IgD-negative memory B cell (primary cell): ENCODE measurements around the gene MBLAC2. TPM values are rescaled to one million over a fixed set of nuclear protein-coding genes. Genes with fewer than 3 reads are reported as not detected.

Experiments used
- H3K27ac Mint-ChIP-seq, 3 donors: one replicate each; pipeline ENCODE4 v1.8.0; 2020 to 2022; ENCODE audit warnings: mild to moderate bottlenecking in 3 of 3, mixed read lengths in 3 of 3, moderate library complexity in 1 of 3
- H3K27me3 Mint-ChIP-seq: one replicate; pipeline ENCODE4 v1.8.0; 2021; ENCODE audit warnings: mixed read lengths
- H3K36me3 Mint-ChIP-seq: one replicate; pipeline ENCODE4 v1.8.0; 2020; ENCODE audit warnings: mild to moderate bottlenecking, mixed read lengths
- H3K4me1 Mint-ChIP-seq, 3 donors: one replicate each; pipeline ENCODE4 v1.8.0; 2020 to 2022; ENCODE audit warnings: mixed read lengths in 3 of 3, mild to moderate bottlenecking in 1 of 3
- H3K4me3 Mint-ChIP-seq, 4 donors: one replicate each; pipeline ENCODE4 v1.8.0; 2020 to 2022; ENCODE audit warnings: mild to moderate bottlenecking in 4 of 4, mixed read lengths in 4 of 4, moderate library complexity in 3 of 4
- H3K9me3 Mint-ChIP-seq, 3 donors: one replicate each; pipeline ENCODE4 v1.8.0; 2020 to 2021; ENCODE audit warnings: mixed read lengths in 3 of 3, mild to moderate bottlenecking in 1 of 3
- polyA plus RNA-seq: library from polyadenylated mRNA; unstranded; fragments of 300-500 nt; fragmentation: Illumina TruSeq; gene quantifications from one replicate; pipeline ENCODE4 v1.2.3, GENCODE V29; 2021

Gene MBLAC2
- polyA plus RNA-seq, 1 donor from 2014 or later: 3.7 TPM

DNA sequence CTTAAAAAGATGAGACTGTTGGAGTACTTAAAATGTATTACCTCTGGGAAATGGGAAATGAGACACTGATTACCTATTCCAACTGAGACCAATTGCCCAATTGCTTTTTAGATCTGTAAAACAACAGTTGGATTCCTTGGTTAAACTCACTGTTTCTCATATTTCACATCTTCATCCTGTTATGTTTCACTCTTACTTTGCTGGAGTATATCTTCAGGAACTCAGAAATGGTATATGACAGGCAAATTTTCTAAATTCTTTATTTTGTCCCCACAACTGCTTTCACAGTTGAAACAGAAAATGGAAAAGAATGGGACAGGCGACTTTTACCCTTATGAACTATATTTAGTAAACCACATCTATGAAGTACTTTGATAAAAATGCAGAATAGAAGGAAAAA is 56.4 kb downstream of the MBLAC2 start:
- Mint-ChIP-seq H3K27ac (no peak overlapping the region), H3K4me3 (no peak overlapping the region), H3K27me3 (peaks cover 4% of the 10 kb centered on the region), H3K4me1 (no peaks in the 10 kb centered on the region), H3K9me3 (no peaks in the 10 kb centered on the region), H3K36me3 (peaks cover 2% of the 10 kb centered on the region)

DNA sequence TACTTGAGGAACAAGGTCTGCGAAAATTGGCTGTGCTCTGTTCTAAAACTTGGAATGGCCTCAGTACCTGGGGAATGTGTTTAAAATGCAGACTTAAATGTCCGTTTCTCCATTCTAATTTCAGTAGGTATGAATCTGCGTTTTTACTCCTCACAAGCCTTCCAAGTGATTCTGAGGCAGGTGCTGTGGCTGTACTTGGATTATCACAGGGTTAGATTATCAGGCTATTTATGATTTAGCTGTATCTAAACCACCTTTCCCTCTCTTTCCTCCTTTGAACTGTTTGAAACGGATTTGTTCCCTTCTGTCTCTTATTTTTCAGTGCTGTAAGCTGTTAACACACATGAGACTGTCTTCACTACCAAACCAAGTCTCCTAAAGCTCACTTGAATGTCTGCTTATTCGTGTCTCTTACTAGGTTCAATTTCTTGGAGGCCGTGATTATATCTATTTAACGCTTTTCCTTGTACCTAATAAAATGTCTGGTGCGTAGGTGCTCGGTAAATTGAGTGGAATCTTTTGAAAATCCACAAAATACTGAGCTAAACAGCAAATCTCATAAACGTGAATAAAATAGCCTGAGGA is 64.3 kb downstream of the MBLAC2 start:
- peaks cover 6 to 14% (median 7%) of the 10 kb centered on the region in 3 donors for H3K4me1 Mint-ChIP-seq
- peaks cover 5% of the 10 kb centered on the region for H3K36me3 Mint-ChIP-seq
- H3K27ac Mint-ChIP-seq: no peak overlapping the region
- no peaks in the 10 kb centered on the region for H3K27me3 Mint-ChIP-seq
- H3K9me3 Mint-ChIP-seq: no peaks in the 10 kb centered on the region
- no peak overlapping the region for H3K4me3 Mint-ChIP-seq

DNA sequence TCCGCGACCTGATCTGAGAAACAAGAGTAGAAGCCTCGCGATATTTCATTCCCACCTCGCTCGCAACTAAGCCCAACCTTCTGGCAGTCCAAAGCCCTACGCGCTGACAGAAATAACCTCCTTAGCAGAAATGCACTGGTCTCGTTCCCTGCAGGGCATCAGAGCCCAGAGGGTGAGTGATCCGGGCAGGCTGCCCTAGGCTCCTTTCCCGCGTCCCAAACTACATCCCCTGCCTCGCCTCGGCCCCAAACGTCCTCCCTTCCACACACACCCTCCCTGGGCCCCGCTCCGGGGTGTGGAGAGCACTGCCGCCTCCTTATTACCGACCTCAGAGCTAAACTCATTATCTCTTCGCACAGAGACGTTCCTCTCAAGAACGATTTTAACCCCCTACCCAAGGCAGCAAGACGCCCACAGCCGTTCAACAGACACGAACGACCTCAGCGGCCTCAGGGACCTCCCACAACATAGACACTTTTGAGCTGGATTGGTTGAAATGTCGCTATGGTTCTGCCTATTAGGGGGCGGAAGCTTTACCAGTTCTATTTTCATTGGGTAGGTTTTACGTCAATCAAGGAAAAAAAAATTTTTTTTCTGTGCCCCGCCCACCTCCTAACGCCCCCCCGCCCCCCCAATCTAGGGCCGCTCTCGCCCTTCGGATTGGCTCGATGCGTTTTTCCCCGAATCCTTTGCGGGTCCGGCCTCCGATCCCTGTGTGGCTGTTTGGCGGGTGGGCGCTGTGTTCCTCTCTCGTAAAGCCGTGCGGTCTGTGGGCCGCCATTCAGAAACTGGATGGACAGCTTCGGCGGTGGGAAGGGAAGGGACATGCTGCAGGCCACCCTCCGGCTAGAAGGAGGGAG is 65.0 kb downstream of the MBLAC2 start, which contains the start of gene CETN3:
CETN3 (minus strand) TSS at position 439 of the 860 bp plus-strand sequence; CDS start at position 344, 95 bp downstream.
- H3K4me1 Mint-ChIP-seq: peaks cover 7 to 18% (median 8%) of the 10 kb centered on the region in 3 donors
- no peaks in the 10 kb centered on the region for H3K9me3 Mint-ChIP-seq
- H3K4me3 Mint-ChIP-seq: no peak within 1 kb of the TSS
- H3K27me3 Mint-ChIP-seq: no peaks in the 10 kb centered on the region
- H3K36me3 Mint-ChIP-seq: peaks cover 9% of the 10 kb centered on the region
- no peak within 1 kb of the TSS for H3K27ac Mint-ChIP-seq

DNA sequence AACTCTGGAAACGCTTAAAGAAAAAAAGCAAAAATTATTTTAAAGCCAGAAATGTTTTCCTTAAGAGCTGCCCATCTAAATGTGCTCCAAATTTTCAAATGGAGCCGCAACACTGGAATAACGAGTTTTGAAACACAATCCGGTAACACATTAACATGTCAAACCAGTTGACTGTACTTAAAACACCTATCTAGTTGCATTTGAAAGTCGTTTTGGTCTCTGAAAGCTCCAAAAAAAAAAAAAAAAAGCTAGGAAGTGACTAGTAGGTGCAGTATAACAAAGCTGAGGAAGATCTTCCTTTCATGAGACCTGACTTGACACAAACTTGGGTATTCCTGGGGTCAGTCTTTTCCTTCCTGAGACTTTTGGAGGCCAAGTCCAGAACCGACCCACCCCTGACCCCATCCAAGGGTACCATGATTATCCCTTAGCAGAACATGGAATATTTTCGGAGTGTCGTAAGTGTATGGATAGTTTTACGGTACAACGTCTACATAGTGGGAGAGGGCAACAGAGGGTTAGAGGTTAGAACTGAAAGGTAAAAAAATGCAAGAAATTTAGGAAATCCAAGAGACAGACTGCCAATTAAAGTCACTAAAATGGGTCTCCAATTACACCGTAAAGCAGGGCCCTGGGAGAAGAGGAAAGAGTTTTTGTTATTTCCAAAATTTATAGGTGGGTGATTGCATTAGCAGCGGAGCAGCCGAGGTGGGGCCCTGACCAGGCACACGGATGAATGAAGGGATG is 65.8 kb downstream of the MBLAC2 start:
- no peak overlapping the region for H3K4me3 Mint-ChIP-seq

More for the DNA sequence above, 65.8 kb downstream of the MBLAC2 start:
- Mint-ChIP-seq H3K36me3 (peaks cover 9% of the 10 kb centered on the region), H3K27ac (no peak overlapping the region), H3K4me1 (peaks cover 7 to 18% (median 8%) of the 10 kb centered on the region in 3 donors), H3K9me3 (no peaks in the 10 kb centered on the region), H3K27me3 (no peaks in the 10 kb centered on the region)

Other genes starting within 250 kb of the MBLAC2 start
- 24.6 TPM for gene CETN3, start 65.0 kb downstream of the MBLAC2 start, polyA plus RNA-seq
- gene POLR3G, start 93 bp upstream of the MBLAC2 start, polyA plus RNA-seq: 2.8 TPM
- gene LYSMD3, start 54.8 kb upstream of the MBLAC2 start, polyA plus RNA-seq: 8.2 TPM
- gene ADGRV1, start 84.0 kb upstream of the MBLAC2 start, polyA plus RNA-seq: not detected